T-helper 9 cell (primary cell): ENCODE measurements around the gene CD300H.

ENCODE experiments used
- DNase-seq: peaks from one replicate; pipeline ENCODE4 v3.0.0-alpha.2; 2020

The CD300H gene

GRCh38 chr17:74547736-74548135 is 19.6 kb downstream of the CD300H start:
- no peak for DNase-seq

- DNase-seq = no peak
Measured at GRCh38 chr17:74547264-74547663, 20.0 kb downstream of the CD300H start.

- no peak for DNase-seq
Measured at GRCh38 chr17:74546586-74546985, 20.7 kb downstream of the CD300H start.

- DNase-seq = no peak
Measured at GRCh38 chr17:74545843-74546230, 21.5 kb downstream of the CD300H start, which contains the start of gene CD300C. Gene CD300C, minus strand, starts transcription at chr17:74546115. Its CDS starts 333 bp downstream, at chr17:74545782.

- no peak for DNase-seq
Measured at GRCh38 chr17:74544991-74545842, 22.1 kb downstream of the CD300H start.

- DNase-seq = no peak
Measured at GRCh38 chr17:74543891-74544760, 23.2 kb downstream of the CD300H start.

- no peak for DNase-seq
Measured at GRCh38 chr17:74543406-74543805, 23.9 kb downstream of the CD300H start.

- no peak for DNase-seq
Measured at GRCh38 chr17:74542727-74543383, 24.5 kb downstream of the CD300H start.

- no peak for DNase-seq
Measured at GRCh38 chr17:74542166-74542565, 25.1 kb downstream of the CD300H start.

- no peak for DNase-seq
Measured at GRCh38 chr17:74541176-74542111, 25.9 kb downstream of the CD300H start.

- DNase-seq = no peak
Measured at GRCh38 chr17:74539281-74539820, 28.0 kb downstream of the CD300H start.

GRCh38 chr17:74536890-74537289 is 30.4 kb downstream of the CD300H start:
- DNase-seq = no peak

GRCh38 chr17:74532115-74532514 is 35.2 kb downstream of the CD300H start:
- DNase-seq = no peak

- no peak for DNase-seq
Measured at GRCh38 chr17:74531231-74531761, 36.0 kb downstream of the CD300H start, which contains the start of gene CD300LB. Gene CD300LB, minus strand, starts transcription at chr17:74531475. Its CDS starts 125 bp downstream, at chr17:74531350.

- no peak for DNase-seq
Measured at GRCh38 chr17:74530831-74531150, 36.5 kb downstream of the CD300H start.

GRCh38 chr17:74529243-74529642 is 38.1 kb downstream of the CD300H start:
- no peak for DNase-seq

- DNase-seq = no peak
Measured at GRCh38 chr17:74528491-74529199, 38.7 kb downstream of the CD300H start.

- DNase-seq = no peak
Measured at GRCh38 chr17:74527756-74528155, 39.6 kb downstream of the CD300H start.

GRCh38 chr17:74527081-74527480 is 40.2 kb downstream of the CD300H start:
- no peak for DNase-seq

- DNase-seq = no peak
Measured at GRCh38 chr17:74526681-74527080, 40.6 kb downstream of the CD300H start.

- DNase-seq = no peak
Measured at GRCh38 chr17:74525781-74526288, 41.5 kb downstream of the CD300H start.
